Chondrocyte (in vitro differentiated cells): ENCODE data around the gene CECR2. TPM values are rescaled to one million over a fixed set of nuclear protein-coding genes. Genes with fewer than 3 reads are reported as not detected.
"Not testable (repeated sequence)": the region's sequence is repeated elsewhere in the genome, so short reads cannot be mapped to it uniquely, and the experiment has no call there.

Experiments used
- DNase-seq: peaks from one replicate; pipeline ENCODE4 v3.0.0; 2021; ENCODE audit warnings: mixed read lengths, low spot score
- H3K27ac Mint-ChIP-seq: one replicate; pipeline ENCODE4 v1.8.0; 2021; ENCODE audit warnings: mild to moderate bottlenecking, moderate library complexity, mixed read lengths; ENCODE audit not compliant: unreplicated experiment
- H3K27me3 Mint-ChIP-seq: 2 replicates; pipeline ENCODE4 v1.8.0; 2021; ENCODE audit warnings: low read depth, mixed read lengths
- H3K36me3 Mint-ChIP-seq: 2 replicates; pipeline ENCODE4 v1.8.0; 2021; ENCODE audit warnings: low read depth, mixed read lengths
- H3K4me1 Mint-ChIP-seq: 2 replicates; pipeline ENCODE4 v1.8.0; 2021; ENCODE audit warnings: low read depth, mild to moderate bottlenecking, mixed read lengths
- H3K4me3 Mint-ChIP-seq: one replicate; pipeline ENCODE4 v1.8.0; 2021; ENCODE audit warnings: mild to moderate bottlenecking, moderate library complexity, mixed read lengths; ENCODE audit not compliant: unreplicated experiment
- H3K9me3 Mint-ChIP-seq: 2 replicates; pipeline ENCODE4 v1.8.0; 2021; ENCODE audit warnings: low read depth, mixed read lengths
- CTCF ChIP-seq: fragments of 200-600 bp; sonication (generic); IDR thresholded peaks from 2 replicates; pipeline ENCODE4 v1.5.0; 2021; ENCODE audit warnings: antibody characterized with exemption, mild to moderate bottlenecking, moderate library complexity
- total RNA-seq: library from RNA; stranded (reverse); gene quantifications from 3 replicates; pipeline ENCODE4 v1.2.1, GENCODE V29; 2021

CECR2 gene
- total RNA-seq, 1 donor from 2014 or later = 0.20 TPM

- no peaks in the 10 kb centered on the region for H3K27me3 Mint-ChIP-seq
- TF ChIP-seq CTCF = no peak
- H3K27ac Mint-ChIP-seq = no peak overlapping the region
- DNase-seq = no peak
- H3K9me3 Mint-ChIP-seq = no peaks in the 10 kb centered on the region
- no peaks in the 10 kb centered on the region for H3K36me3 Mint-ChIP-seq
- H3K4me1 Mint-ChIP-seq = peaks cover 3% of the 10 kb centered on the region
- no peak overlapping the region for H3K4me3 Mint-ChIP-seq
Observed at GRCh38 chr22:17554814-17555213, 185.6 kb downstream of the CECR2 start.

GRCh38 chr22:17559188-17559587 lies 189.9 kb downstream of the CECR2 start:
- Mint-ChIP-seq H3K4me3 (no peak overlapping the region), H3K27ac (no peak overlapping the region), H3K36me3 (no peaks in the 10 kb centered on the region), H3K27me3 (no peaks in the 10 kb centered on the region), H3K9me3 (no peaks in the 10 kb centered on the region), H3K4me1 (peaks cover 13% of the 10 kb centered on the region)
- TF ChIP-seq CTCF = no peak
- no peak for DNase-seq

GRCh38 chr22:17562906-17563870 lies 193.9 kb downstream of the CECR2 start, which contains the start of gene SLC25A18:
TSS of gene SLC25A18 (plus strand) at chr22:17563498. CDS start at chr22:17579945, 16,447 bp downstream.
- DNase-seq = no peak
- H3K9me3 Mint-ChIP-seq = no peaks in the 10 kb centered on the region
- no peaks in the 10 kb centered on the region for H3K27me3 Mint-ChIP-seq
- no peak within 1 kb of the TSS for H3K4me3 Mint-ChIP-seq
- H3K4me1 Mint-ChIP-seq = peaks cover 13% of the 10 kb centered on the region
- no peaks in the 10 kb centered on the region for H3K36me3 Mint-ChIP-seq
- no peak within 1 kb of the TSS for H3K27ac Mint-ChIP-seq
- TF ChIP-seq CTCF = peak; percentile 15

GRCh38 chr22:17563936-17564391 lies 194.7 kb downstream of the CECR2 start:
- TF ChIP-seq CTCF = no peak
- Mint-ChIP-seq H3K4me1 (peaks cover 13% of the 10 kb centered on the region), H3K27me3 (no peaks in the 10 kb centered on the region), H3K4me3 (no peak overlapping the region), H3K9me3 (no peaks in the 10 kb centered on the region), H3K27ac (no peak overlapping the region), H3K36me3 (no peaks in the 10 kb centered on the region)
- DNase-seq = no peak

- not testable (repeated sequence) for H3K4me3 Mint-ChIP-seq, DNase-seq, H3K9me3 Mint-ChIP-seq, H3K27me3 Mint-ChIP-seq, H3K36me3 Mint-ChIP-seq, H3K27ac Mint-ChIP-seq
- H3K4me1 Mint-ChIP-seq = peaks cover 33% of the 10 kb centered on the region
Observed at GRCh38 chr22:17566016-17566687, 196.9 kb downstream of the CECR2 start.
